Activated CD8-positive, alpha-beta memory T cell treated with anti-CD3 and anti-CD28 coated beads, Interleukin-2, amount 50 U/mL, for 1 hour (primary cell): Measurements from ENCODE around the gene RNF13.
"Not testable (repeated sequence)": the region's sequence is repeated elsewhere in the genome, so short reads cannot be mapped to it uniquely, and the experiment has no call there.

Experiments
- DNase-seq: peaks from one replicate; pipeline ENCODE4 v3.0.0-alpha.2; 2020; ENCODE audit errors: extremely low read depth

RNF13 gene

DNA sequence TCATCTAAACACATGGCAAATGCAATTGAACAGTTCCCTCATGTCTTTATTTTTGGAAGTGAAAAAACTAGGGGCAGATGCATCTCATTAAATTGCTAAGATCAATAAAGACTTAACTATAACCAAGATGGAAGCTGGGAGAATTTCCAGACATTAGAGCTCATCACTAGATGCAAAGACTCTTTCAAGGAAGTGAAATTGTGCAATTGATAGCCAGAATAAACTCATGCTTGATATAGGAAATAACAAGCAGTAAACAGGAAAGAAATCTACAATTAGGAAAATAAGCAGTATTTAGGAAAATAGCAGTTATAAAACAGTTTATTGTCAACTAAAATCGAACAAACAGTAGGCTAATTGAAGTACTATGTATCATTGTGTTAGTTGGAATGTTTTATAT, 11.8 kb upstream of the RNF13 start:
- no peak for DNase-seq

- DNase-seq = no peak
Measured at GRCh38 chr3:149801639-149802038, 11.4 kb upstream of the RNF13 start.

DNA sequence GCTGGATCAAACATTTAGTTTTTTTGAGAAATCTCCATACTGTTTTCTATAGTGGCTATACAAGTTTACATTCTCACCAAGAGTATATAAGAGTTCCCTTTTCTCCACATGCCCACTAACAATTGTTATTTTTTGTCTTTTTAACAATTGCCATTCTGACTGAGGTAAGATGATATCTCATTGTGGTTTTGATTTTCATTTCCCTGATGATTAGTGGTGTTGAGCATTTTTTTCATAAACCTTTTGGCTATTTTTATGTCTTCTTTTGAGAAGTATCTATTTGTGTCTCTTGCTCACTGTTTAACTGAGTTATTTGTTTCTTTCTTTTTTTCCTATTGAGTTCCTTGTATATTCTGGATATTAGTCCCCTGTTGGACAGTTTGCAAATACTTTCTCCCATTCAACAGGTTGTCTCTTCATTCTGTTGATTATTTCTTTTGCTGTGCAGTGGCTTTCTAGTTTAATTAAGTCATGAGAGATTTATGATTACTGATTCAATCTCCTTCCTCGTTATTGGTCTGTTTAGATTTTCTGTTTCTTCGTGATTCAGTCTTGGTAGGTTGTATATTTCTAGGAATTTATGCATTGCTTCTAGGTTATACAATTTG, 6.7 kb upstream of the RNF13 start:
- DNase-seq = no peak

DNA sequence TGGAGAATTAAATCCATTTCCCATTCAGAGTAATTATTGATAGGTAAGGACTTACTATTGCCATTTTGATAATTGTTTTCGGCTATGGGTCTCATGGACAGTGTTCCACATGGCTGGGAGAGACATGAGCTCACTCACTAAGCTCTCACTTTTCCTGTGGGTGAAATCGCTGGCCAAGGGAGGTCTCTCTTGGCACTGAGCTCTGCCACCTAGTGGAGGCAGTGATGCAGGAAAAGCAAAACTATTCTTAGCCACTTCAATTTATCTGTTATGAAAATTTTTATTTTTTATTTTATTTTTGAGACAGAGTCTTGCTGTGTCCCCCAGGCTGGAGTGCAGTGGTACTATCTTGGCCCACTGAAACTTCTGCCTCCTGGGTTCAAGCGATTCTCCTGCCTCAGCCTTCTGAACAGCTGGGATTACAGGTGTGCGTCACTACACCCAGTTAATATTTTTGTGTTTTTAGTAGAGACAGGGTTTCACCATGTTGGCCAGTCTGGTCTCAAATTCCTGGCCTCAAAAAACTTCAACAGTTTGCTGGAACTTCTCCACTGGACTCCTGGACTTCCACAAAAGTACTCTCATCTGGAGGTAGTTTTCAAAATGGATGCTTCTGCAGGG, 4.7 kb upstream of the RNF13 start:
- no peak for DNase-seq

DNA sequence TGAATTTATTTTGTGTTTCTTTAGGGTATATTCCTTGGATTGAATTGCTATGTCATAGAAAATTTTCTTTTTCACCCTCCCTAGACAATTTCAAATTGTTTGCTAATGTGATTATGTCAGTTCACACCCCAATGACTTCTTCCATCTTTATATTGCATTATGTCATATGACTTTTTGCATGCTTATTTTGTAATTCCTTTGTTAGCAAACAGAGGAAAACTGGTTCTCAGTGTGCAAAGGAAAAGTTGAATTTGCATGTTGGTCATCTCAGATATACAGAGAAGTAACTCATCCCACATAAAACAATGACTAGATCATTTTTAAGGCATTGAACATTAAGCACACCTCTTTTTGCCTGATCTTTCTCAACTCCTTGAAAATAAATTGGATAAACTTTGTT, 3.3 kb upstream of the RNF13 start:
- no peak for DNase-seq

- DNase-seq = no peak
Measured at GRCh38 chr3:149810846-149811245, 2.2 kb upstream of the RNF13 start.

- DNase-seq = no peak
Measured at GRCh38 chr3:149812165-149812605, 830 bp upstream of the RNF13 start.

DNA sequence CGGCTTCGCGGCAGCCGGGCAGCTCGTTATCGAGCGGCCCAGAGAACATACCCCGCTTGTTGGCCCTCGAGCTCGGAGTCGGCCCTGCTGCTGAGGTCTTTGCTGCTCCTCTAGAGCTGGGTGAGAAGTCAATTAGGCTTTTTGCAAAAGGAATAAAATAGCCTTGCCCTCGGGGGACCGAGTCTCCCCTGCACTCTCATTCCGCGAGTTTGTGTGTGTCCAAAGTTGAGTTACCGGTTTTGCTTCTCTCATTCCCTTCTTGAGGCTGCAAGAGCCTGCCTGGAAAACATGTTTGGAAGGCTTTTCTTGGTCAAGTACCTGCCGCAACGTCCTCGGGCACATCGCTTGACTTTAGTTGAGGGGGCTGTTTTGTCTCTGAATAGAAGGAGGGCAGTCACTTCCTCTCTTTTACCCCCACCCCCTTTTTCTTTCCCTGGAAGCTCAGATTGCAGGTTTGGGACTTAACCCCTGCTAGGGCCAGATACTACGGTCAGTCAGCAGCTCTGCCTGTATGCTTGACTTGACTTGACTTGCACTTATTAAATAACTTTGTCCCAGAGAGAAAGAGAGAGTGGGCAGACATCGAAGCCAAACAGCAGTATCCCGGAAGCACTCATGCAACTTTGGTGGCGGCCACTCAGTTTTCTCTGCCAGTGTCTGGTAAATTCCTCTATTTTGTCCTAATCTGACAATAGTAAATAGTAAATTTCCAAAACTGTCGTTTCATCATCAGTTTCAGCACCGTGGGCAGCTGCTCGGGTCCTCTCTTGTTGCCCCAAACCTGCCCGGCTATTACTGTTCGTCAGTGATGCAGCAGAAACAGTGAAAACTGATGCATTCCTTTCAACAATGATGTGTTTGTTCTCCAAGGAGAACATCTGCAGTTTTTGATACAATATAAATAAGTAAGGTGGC, 609 bp downstream of the RNF13 start:
- no peak for DNase-seq

DNA sequence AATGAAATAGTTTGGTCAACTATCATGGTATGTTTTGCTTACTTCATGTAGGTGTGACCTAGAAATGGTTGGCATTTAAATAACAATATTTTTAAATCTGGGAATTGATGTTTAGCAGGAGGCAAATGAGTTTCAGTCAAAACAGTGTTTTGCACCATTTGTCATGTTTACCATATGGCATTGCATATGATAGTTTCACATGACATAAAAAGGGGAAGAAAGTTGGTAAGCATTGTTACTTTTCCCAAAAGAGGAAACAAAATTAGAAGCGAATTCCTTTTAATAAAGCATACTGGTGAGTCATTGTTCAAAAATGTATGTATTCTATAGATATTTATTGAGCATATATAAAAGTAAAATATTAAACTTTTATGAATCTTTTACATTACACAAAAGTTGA, 2.3 kb downstream of the RNF13 start:
- no peak for DNase-seq

- no peak for DNase-seq
Measured at GRCh38 chr3:149815728-149816127, 2.7 kb downstream of the RNF13 start.

- DNase-seq = no peak
Measured at GRCh38 chr3:149816311-149816710, 3.3 kb downstream of the RNF13 start.

GRCh38 chr3:149816986-149817385, 4.0 kb downstream of the RNF13 start:
- no peak for DNase-seq

DNA sequence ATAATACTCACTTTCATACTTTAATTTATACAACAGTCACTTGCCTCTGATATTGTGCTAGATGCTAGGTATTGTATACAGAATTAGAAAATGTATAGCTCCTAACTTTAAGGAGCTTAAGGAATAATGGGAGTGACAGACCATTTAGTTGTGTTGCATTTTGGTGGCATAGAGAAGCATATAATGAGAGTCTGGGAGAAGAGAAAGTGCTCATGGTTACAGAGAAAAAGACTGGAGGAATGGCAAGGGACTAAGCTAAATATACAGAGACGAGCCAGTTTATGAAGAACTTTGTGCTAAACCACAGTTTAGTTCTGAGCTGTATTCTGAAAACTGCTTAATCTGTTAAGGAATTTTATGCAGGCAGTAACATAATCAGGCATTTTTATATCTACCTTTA, 6.4 kb downstream of the RNF13 start:
- no peak for DNase-seq

- no peak for DNase-seq
Measured at GRCh38 chr3:149820183-149820582, 7.2 kb downstream of the RNF13 start.

DNA sequence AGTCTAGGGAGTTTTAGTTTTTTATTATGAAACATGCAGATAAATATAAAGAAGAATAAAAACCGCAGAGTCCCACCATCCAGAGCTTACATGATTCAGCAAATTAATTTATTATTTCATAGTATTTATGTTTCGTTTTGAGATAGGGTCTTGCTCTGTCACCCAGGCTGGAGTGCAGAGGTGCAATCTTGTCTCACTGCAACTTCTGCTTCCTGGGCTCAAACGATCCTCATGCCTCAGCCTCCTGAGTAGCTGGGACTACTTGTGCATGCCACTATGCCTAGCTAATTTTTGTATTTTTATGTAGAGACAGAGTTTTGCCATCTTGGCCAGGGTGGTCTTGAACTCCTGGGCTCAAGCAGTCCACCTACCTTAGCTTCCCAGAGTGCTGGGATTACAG, 13.6 kb downstream of the RNF13 start:
- DNase-seq = no peak

- DNase-seq = no peak
Measured at GRCh38 chr3:149828390-149828789, 15.4 kb downstream of the RNF13 start.

DNA sequence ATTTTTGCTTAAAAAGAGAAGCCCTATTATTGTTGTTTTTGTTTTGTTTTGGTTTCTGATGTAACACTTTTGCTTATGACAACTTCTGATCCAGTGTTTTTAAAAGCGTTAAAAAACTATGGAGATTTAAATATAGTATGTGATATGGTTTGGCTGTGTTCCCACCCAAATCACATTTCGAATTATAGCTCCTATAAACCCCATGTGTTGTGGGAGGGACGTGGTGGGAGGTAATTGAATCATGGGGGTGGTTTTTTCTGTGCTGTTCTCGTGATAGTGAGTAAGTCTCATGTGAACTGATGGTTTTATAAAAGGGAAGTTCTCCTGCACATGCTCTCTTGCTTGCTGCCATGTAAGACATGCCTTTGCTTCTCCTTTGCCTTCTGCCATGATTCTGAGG, 16.6 kb downstream of the RNF13 start:
- DNase-seq = not testable (repeated sequence)

DNA sequence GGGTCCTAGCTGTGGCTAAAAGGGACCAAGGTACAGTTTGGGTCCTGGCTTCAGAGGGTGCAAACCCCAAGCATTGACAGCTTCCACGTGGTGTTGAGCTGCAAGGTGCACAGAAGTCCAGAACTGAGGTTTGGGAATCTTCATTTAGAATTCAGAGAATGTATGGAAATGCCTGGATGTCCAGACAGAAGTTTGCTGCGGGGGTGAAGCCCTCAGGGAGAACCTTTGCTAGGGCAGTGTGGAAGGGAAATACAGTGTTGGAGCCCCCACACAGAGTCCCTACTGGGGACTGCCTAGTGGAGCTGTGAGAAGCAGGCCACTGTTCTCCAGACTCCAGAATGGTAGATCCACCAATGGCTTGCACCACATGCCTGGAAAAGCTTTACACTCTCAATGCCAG, 17.9 kb downstream of the RNF13 start:
- no peak for DNase-seq

GRCh38 chr3:149831321-149831720, 18.3 kb downstream of the RNF13 start:
- no peak for DNase-seq

DNA sequence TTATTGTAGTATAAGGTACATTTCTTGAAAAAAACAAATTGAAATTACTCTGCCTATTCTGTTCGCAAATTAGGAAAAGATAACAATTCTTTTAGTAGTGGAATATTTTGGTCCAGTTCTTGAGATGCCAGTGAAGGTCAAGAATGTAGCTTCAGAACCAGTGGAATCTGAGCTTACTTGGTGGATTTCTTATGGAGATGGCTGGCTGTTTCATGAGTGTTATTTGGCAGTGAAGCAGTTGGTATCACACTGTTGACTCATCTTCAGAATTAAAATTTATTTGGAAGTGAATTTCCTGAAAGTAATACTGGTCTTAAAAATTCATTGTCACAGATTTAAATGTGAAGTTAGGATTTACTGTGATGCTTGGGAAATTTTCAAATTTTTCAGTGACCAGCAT, 19.1 kb downstream of the RNF13 start:
- DNase-seq = no peak

- DNase-seq = no peak
Measured at GRCh38 chr3:149833241-149833640, 20.2 kb downstream of the RNF13 start.

DNA sequence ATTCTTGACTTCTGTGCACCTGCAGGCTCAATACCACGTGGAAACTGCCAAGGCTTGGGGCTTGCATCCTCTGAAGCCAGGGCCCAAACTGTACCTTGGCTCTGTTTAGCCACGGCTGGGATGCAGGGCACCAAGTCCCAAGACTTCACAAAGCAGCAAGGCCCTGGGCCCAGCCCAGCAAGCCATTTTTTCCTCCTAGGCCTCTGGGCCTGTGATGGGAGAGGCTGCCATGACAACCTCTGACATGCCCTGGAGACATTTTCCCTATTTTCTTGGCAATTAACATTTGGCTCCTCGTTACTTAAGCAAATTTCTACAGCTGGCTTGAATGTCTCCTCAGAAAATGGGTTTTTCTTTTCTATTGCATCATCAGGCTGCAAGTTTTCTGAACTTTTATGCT, 25.5 kb downstream of the RNF13 start:
- DNase-seq = not testable (repeated sequence)

DNA sequence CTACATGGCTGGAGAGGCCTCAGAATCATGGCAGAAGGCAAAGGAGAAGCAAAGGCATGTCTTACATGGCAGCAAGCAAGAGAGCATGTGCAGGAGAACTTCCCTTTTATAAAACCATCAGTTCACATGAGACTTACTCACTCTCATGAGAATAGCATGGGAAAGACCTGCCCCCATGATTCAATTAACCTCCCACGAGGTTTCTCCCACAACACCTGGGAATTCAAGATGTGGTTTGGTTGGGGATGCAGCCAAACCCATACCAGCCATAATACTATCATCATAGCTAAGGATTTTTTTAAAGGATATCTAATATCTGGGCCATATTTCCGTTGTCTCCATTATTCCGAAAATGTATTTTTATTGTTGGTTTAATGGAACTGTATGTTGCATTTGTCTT, 26.5 kb downstream of the RNF13 start:
- DNase-seq = not testable (repeated sequence)
